AG09309 (cell line): ENCODE data around the gene MACROD1.

Source experiments
- DNase-seq: peaks from one replicate; pipeline ENCODE4 v3.0.0-alpha.2; 2010; ENCODE audit warnings: low read depth
- H3K4me3 ChIP-seq: 2 replicates; pipeline ENCODE4 v1.5.1; 2011; ENCODE audit warnings: mild to moderate bottlenecking, low read depth, low read length, moderate library complexity; ENCODE audit not compliant: control insufficient read depth
- TF ChIP-seq, protein P1 (sequence below): IDR thresholded peaks from 2 replicates; pipeline ENCODE4 v1.5.1; 2011; ENCODE audit warnings: mild to moderate bottlenecking, low read depth, low read length, inconsistent platforms; ENCODE audit not compliant: insufficient read depth, control insufficient read depth; ENCODE audit errors: missing control alignments

MACROD1 gene

DNA sequence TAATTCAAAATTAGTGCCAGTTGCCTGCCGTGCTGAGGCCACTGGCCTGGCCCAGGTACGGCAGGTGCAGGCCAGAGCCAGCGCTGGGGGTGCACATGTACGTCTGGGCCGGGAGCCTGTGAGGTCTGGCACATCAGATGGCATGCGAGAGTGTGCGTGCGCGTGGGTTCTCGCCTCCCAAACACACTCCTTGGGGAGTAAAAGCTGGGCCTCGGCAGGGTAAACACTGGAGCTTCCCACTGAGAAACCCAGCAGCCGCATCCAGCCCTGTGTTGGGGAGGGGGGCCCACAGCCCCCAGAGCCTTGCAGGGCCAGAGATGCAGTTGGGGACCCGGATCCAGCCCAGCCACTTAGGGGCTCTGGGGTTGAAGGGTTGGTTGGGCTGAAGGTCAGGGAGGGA is 92.4 kb downstream of the MACROD1 start:
- H3K4me3 ChIP-seq, result no peak overlapping the region
- TF ChIP-seq, protein P1, sequence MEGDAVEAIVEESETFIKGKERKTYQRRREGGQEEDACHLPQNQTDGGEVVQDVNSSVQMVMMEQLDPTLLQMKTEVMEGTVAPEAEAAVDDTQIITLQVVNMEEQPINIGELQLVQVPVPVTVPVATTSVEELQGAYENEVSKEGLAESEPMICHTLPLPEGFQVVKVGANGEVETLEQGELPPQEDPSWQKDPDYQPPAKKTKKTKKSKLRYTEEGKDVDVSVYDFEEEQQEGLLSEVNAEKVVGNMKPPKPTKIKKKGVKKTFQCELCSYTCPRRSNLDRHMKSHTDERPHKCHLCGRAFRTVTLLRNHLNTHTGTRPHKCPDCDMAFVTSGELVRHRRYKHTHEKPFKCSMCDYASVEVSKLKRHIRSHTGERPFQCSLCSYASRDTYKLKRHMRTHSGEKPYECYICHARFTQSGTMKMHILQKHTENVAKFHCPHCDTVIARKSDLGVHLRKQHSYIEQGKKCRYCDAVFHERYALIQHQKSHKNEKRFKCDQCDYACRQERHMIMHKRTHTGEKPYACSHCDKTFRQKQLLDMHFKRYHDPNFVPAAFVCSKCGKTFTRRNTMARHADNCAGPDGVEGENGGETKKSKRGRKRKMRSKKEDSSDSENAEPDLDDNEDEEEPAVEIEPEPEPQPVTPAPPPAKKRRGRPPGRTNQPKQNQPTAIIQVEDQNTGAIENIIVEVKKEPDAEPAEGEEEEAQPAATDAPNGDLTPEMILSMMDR, result no peak
- no peak for DNase-seq

DNA sequence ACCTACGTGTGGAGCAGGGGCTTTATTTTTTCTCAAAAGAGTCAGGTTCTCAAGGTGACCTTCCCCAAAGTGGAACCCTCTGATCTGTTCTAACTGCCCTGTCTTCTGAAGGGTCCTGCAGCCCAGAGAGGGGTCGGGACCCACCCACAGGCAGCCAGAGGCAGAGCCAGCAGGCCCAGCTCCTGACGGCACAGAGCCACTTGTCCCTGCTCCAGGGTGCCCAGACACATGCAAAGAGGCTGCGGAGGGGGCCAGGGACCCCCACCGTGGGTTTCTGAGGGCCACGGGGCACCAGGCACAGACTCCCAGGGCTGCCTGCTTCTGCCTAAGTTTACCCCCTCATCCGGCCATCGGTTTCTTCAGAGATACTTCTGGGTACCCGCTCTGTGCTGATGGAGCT is 93.0 kb downstream of the MACROD1 start:
- no peak overlapping the region for H3K4me3 ChIP-seq
- DNase-seq, result no peak
- TF ChIP-seq, protein P1, result no peak

DNA sequence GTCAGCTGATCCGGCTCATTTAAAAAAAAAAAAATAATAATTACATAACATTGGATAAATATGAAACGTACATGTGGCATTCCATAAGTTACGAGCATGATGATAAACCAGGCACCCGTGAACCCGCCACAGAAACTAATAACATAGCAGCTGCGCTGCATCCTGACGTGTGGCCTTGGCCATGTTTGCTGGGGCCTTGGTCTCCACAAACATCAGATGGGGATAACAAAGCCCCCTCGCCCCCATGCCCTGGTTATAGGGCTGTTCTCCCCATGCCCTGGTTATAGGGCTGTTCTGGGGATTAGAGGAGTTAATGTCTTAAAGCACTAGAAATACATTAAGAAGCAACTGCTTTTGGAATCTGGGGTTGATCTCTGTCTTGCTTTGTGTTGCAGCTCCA is 93.5 kb downstream of the MACROD1 start:
- H3K4me3 ChIP-seq, result no peak overlapping the region
- TF ChIP-seq, protein P1, result no peak
- no peak for DNase-seq

DNA sequence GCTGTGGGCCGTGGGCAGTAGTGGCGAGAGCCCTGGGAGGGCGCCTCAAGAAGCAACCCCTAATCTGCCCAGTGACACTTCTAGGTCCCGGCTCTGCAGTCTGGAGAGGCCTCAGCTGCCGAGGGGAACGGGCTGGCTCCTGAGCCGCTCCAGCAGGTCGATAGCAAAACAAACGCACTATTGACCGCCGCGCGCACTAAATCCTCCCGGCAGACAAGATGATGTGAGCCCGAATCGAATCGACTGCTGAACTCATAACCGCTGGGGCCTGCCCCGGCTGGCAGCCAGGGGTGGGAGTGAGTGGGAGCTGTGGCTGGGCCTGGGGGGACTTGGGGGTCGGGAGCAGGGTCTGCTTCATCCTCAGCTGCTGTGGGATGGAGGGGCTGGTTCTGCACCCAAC is 94.1 kb downstream of the MACROD1 start:
- TF ChIP-seq, protein P1, result no peak
- H3K4me3 ChIP-seq, result no peak overlapping the region
- no peak for DNase-seq

DNA sequence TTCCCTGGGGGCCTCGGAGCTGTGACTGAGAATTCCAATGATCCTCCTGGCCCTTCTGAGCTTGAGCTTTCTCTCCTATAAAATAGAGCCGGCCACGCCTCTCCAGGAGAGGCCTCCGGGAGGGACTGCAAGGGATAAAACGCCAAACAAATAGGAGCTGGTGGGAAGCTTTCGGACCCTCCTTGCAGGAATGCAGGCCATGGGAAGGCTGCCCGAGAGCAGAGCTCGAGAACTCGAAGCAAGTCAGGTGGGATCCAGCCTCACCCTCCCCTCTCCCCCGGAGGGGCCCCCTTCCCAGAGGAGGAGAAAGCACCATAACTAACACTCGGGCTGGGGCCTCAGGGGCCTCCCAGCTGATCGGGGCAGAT is 95.6 kb downstream of the MACROD1 start:
- TF ChIP-seq, protein P1, result no peak
- DNase-seq, result no peak

DNA sequence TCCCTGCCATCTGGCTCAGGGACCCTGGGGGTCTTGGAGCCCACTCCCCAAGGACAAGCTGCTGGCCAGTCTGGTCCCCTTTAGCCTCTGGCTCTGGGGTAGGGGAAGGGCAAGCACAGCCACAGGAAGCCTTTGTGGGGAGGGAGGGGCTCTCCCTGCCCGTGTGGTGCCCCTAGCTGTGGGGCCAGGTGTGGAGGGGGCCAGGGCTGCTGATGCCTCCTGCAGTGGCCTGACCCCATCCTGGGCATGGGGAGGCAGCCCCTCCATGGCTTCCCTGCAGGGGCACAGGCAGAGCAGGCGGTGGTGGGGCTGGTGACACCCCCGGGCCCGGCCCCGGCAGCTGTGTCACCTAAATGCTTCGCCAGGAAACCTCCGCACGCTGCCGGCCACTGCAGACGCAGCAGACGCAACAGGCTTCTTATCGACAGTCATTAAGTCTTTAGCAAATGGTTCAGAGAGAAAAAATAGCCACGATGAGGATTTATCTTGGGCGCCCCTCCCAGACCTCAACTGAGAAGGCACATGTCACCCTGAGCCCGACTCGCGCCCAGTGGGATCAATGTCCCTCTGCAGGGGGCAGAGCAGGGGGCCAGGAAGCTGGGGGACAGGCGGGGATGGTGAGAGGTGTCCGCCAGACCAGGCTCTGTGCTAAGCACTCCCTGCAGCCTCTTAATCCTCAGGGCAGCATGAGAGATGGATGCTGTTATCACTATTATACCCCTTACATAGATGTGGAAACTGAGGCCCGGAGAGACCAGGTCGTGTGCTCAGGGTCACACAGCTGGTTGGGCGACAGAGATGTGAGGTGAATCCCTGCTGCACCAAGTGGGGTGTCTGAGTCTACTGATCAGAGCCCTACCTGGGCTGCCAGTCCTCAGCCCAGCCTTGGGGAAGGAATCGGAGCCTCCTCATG is 96.3 kb downstream of the MACROD1 start:
- no peak overlapping the region for H3K4me3 ChIP-seq
- no peak for DNase-seq
- TF ChIP-seq, protein P1, result no peak

More for the DNA sequence above, 95.6 kb downstream of the MACROD1 start:
- no peak overlapping the region for H3K4me3 ChIP-seq
